ENCODE data around the gene SPRR4.

DNA sequence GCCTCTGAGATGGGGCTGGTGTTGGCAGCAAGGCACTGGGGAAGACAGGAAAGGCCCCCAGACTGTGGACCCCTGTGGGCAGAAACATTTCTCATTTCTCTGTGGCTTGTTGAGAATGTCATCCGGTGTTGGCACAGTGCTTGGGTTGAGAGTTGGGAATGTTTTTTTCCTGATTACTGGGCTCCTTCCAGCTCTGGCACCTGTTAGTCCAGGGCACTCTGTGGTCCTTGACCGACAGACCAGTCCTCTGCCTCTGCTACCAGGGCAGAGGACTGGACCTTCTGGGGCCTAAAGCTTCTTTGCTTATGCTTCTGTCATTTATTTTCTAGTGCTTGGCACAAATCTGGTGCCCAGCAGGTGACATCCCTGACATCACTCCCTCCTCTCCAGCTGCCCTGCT lies 28.3 kb upstream of the SPRR4 start:
- TF ChIP-seq, protein P1, sequence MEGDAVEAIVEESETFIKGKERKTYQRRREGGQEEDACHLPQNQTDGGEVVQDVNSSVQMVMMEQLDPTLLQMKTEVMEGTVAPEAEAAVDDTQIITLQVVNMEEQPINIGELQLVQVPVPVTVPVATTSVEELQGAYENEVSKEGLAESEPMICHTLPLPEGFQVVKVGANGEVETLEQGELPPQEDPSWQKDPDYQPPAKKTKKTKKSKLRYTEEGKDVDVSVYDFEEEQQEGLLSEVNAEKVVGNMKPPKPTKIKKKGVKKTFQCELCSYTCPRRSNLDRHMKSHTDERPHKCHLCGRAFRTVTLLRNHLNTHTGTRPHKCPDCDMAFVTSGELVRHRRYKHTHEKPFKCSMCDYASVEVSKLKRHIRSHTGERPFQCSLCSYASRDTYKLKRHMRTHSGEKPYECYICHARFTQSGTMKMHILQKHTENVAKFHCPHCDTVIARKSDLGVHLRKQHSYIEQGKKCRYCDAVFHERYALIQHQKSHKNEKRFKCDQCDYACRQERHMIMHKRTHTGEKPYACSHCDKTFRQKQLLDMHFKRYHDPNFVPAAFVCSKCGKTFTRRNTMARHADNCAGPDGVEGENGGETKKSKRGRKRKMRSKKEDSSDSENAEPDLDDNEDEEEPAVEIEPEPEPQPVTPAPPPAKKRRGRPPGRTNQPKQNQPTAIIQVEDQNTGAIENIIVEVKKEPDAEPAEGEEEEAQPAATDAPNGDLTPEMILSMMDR (conservative IDR thresholded peaks at IDR 0.05; ENCODE audit: low read depth, low read length): no peak
- TF ChIP-seq EZH2 (IDR thresholded peaks at IDR 0.05; ENCODE audit: low read length, unreplicated experiment) (no peak), EZH2phosphoT487 (IDR thresholded peaks at IDR 0.05; ENCODE audit: borderline replicate concordance, low read length) (no peak)

All from PC-3 (cell line).